ENCODE measurements around the gene TELO2.

DNA sequence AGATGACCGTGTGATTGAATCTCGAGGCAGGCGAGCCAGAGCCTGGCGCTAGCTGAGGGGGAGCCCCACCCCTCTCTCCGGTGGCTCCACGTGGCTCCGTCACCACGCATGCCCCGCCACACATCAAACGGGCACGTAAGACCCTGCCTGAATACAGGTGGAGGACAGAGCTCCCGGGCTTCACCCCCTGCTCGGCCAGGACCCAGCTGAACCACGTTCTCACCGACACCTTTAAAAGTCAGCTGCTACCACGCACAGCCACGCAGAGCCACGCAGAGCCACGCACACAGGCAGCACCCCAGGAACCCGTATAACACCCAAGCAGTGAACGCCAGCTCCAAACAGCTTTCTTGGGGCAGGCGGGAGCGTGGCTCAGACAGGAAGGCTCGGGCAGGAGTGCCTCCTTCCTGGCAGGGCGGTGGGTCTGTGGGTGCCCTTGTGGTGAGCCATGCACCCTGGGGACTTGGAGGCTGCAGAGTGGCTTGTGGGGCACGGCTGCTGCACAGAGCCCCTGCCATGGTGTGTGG is 44.7 kb downstream of the TELO2 start:
- no peak for TF ChIP-seq ZNF70 (CRISPR knock-in tag; IDR thresholded peaks at IDR 0.05)
- no peak for TF ChIP-seq ESRRG (CRISPR knock-in tag; IDR thresholded peaks at IDR 0.05)
- TF ChIP-seq GLIS3 (CRISPR knock-in tag; IDR thresholded peaks at IDR 0.05): no peak
- TF ChIP-seq TOX (CRISPR knock-in tag; IDR thresholded peaks at IDR 0.05; ENCODE audit: borderline replicate concordance): no peak
- no peak for TF ChIP-seq PPARA (CRISPR knock-in tag; IDR thresholded peaks at IDR 0.05; ENCODE audit: borderline replicate concordance)
- TF ChIP-seq, protein P1, sequence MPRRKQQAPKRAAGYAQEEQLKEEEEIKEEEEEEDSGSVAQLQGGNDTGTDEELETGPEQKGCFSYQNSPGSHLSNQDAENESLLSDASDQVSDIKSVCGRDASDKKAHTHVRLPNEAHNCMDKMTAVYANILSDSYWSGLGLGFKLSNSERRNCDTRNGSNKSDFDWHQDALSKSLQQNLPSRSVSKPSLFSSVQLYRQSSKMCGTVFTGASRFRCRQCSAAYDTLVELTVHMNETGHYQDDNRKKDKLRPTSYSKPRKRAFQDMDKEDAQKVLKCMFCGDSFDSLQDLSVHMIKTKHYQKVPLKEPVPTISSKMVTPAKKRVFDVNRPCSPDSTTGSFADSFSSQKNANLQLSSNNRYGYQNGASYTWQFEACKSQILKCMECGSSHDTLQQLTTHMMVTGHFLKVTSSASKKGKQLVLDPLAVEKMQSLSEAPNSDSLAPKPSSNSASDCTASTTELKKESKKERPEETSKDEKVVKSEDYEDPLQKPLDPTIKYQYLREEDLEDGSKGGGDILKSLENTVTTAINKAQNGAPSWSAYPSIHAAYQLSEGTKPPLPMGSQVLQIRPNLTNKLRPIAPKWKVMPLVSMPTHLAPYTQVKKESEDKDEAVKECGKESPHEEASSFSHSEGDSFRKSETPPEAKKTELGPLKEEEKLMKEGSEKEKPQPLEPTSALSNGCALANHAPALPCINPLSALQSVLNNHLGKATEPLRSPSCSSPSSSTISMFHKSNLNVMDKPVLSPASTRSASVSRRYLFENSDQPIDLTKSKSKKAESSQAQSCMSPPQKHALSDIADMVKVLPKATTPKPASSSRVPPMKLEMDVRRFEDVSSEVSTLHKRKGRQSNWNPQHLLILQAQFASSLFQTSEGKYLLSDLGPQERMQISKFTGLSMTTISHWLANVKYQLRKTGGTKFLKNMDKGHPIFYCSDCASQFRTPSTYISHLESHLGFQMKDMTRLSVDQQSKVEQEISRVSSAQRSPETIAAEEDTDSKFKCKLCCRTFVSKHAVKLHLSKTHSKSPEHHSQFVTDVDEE (CRISPR knock-in tag; IDR thresholded peaks at IDR 0.05): no peak
- TF ChIP-seq, protein P2, sequence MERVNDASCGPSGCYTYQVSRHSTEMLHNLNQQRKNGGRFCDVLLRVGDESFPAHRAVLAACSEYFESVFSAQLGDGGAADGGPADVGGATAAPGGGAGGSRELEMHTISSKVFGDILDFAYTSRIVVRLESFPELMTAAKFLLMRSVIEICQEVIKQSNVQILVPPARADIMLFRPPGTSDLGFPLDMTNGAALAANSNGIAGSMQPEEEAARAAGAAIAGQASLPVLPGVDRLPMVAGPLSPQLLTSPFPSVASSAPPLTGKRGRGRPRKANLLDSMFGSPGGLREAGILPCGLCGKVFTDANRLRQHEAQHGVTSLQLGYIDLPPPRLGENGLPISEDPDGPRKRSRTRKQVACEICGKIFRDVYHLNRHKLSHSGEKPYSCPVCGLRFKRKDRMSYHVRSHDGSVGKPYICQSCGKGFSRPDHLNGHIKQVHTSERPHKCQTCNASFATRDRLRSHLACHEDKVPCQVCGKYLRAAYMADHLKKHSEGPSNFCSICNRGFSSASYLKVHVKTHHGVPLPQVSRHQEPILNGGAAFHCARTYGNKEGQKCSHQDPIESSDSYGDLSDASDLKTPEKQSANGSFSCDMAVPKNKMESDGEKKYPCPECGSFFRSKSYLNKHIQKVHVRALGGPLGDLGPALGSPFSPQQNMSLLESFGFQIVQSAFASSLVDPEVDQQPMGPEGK (CRISPR knock-in tag; IDR thresholded peaks at IDR 0.05; ENCODE audit: borderline replicate concordance): no peak
- no peak for TF ChIP-seq ZFP30 (CRISPR knock-in tag; IDR thresholded peaks at IDR 0.05)
